ENCODE results near the gene KCNG2. TPM values are rescaled to one million over a fixed set of nuclear protein-coding genes. Genes with fewer than 3 reads are reported as not detected.

Gene KCNG2
- total RNA-seq, 2 experiments from 2014 or later, result not detected

GRCh38 chr18:79943608-79944125, 145.9 kb downstream of the KCNG2 start:
- Histone ChIP-seq H3K36me3 (ENCODE audit: insufficient read depth, low read length) (peaks cover 34% of the 10 kb centered on the region), H3K27me3 (ENCODE audit: control insufficient read depth in 1 of 2, insufficient read depth in 2 of 2, low read length in 2 of 2) (no peaks in the 10 kb centered on the region), H3K4me1 (ENCODE audit: insufficient read depth, low read length) (peaks cover 32% of the 10 kb centered on the region), H3K27ac (ENCODE audit: low read depth in 1 of 2, low read length in 2 of 2) (no peak overlapping the region), H3K4me3 (ENCODE audit: low read length) (no peak overlapping the region), H3K9me3 (ENCODE audit: control insufficient read depth in 1 of 2, insufficient read depth in 1 of 2, low read length in 2 of 2) (peaks cover 0 to 5% of the 10 kb centered on the region in 2 experiments)
- H3K9me3 Mint-ChIP-seq, result no peaks in the 10 kb centered on the region
- ATAC-seq (ENCODE audit: poor library complexity) (no peak), DNase-seq (no peak)
- H3K4me1 Mint-ChIP-seq (ENCODE audit: low read depth), result peaks cover 40% of the 10 kb centered on the region
- TF ChIP-seq, protein P1, sequence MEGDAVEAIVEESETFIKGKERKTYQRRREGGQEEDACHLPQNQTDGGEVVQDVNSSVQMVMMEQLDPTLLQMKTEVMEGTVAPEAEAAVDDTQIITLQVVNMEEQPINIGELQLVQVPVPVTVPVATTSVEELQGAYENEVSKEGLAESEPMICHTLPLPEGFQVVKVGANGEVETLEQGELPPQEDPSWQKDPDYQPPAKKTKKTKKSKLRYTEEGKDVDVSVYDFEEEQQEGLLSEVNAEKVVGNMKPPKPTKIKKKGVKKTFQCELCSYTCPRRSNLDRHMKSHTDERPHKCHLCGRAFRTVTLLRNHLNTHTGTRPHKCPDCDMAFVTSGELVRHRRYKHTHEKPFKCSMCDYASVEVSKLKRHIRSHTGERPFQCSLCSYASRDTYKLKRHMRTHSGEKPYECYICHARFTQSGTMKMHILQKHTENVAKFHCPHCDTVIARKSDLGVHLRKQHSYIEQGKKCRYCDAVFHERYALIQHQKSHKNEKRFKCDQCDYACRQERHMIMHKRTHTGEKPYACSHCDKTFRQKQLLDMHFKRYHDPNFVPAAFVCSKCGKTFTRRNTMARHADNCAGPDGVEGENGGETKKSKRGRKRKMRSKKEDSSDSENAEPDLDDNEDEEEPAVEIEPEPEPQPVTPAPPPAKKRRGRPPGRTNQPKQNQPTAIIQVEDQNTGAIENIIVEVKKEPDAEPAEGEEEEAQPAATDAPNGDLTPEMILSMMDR (IDR thresholded peaks at IDR 0.05), result no peak
- H3K27ac Mint-ChIP-seq, result no peak overlapping the region
- no peaks in the 10 kb centered on the region for H3K27me3 Mint-ChIP-seq
- H3K4me3 Mint-ChIP-seq, result no peak overlapping the region
- peaks cover 49% of the 10 kb centered on the region for H3K36me3 Mint-ChIP-seq (ENCODE audit: low read depth)
- CTCF ChIA-PET, result interaction anchor here (0.6 kb wide), 1 partner anchor 49 kb away, joined by 3 read pairs; no protein-coding TSS in a partner anchor
- intact Hi-C loops (cut with DNase I, micrococcal nuclease), result no loop called here
- POLR2A ChIA-PET, result no interaction called here

GRCh38 chr18:79944126-79944731, 146.5 kb downstream of the KCNG2 start:
- Mint-ChIP-seq H3K9me3 (no peaks in the 10 kb centered on the region), H3K27ac (peak overlapping the region; percentile 39), H3K4me3 (peak overlapping the region; percentile 38), H3K36me3 (ENCODE audit: low read depth) (peaks cover 43% of the 10 kb centered on the region), H3K27me3 (no peaks in the 10 kb centered on the region), H3K4me1 (ENCODE audit: low read depth) (peaks cover 43% of the 10 kb centered on the region)
- Histone ChIP-seq H3K36me3 (ENCODE audit: insufficient read depth, low read length) (peaks cover 34% of the 10 kb centered on the region), H3K4me1 (ENCODE audit: insufficient read depth, low read length) (peaks cover 37% of the 10 kb centered on the region), H3K27ac (ENCODE audit: low read depth in 1 of 2, low read length in 2 of 2) (no peak overlapping the region), H3K27me3 (ENCODE audit: control insufficient read depth in 1 of 2, insufficient read depth in 2 of 2, low read length in 2 of 2) (no peaks in the 10 kb centered on the region), H3K9me3 (ENCODE audit: control insufficient read depth in 1 of 2, insufficient read depth in 1 of 2, low read length in 2 of 2) (peaks cover 0 to 4% of the 10 kb centered on the region in 2 experiments), H3K4me3 (ENCODE audit: low read length) (no peak overlapping the region)
- CTCF ChIA-PET, result interaction anchor here (0.6 kb wide), 1 partner anchor 48 kb away, joined by 3 read pairs; no protein-coding TSS in a partner anchor
- POLR2A ChIA-PET, result no interaction called here
- ATAC-seq (ENCODE audit: poor library complexity) (peak; percentile 78), DNase-seq (peak in 2 of 14 experiments; percentile 18 to 34)
- TF ChIP-seq, protein P1 (IDR thresholded peaks at IDR 0.05), result no peak
- intact Hi-C loops (cut with DNase I, micrococcal nuclease), result no loop called here

DNA sequence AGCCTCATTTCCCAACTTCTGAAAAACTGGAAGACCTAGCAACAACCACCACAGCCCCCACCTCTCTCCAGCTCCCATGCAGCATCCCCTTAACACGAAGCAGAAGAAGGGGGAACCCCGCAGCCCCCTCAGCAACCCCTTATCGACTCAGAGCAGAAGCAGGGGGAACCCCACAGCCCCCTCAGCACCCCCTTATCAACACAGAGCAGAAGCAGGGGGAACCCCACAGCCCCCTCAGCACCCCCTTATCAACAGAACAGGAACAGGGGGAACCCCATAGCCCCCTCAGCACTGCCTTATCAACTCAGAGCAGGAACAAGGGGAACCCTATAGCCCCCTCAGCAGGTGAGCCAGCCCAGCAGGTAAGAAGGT, 147.0 kb downstream of the KCNG2 start:
- DNase-seq (no peak), ATAC-seq (ENCODE audit: poor library complexity) (no peak)
- intact Hi-C loops (cut with DNase I, micrococcal nuclease), result no loop called here
- Mint-ChIP-seq H3K27ac (peak overlapping the region; percentile 39), H3K4me3 (peak overlapping the region; percentile 38), H3K36me3 (ENCODE audit: low read depth) (peaks cover 42% of the 10 kb centered on the region), H3K27me3 (no peaks in the 10 kb centered on the region), H3K4me1 (ENCODE audit: low read depth) (peaks cover 43% of the 10 kb centered on the region), H3K9me3 (no peaks in the 10 kb centered on the region)
- H3K27me3 ChIP-seq (ENCODE audit: control insufficient read depth in 1 of 2, insufficient read depth in 2 of 2, low read length in 2 of 2), result no peaks in the 10 kb centered on the region
- no peak overlapping the region for H3K4me3 ChIP-seq (ENCODE audit: low read length)
- peaks cover 42% of the 10 kb centered on the region for H3K4me1 ChIP-seq (ENCODE audit: insufficient read depth, low read length)
- POLR2A ChIA-PET, result no interaction called here
- H3K36me3 ChIP-seq (ENCODE audit: insufficient read depth, low read length), result peaks cover 33% of the 10 kb centered on the region
- H3K27ac ChIP-seq (ENCODE audit: low read depth in 1 of 2, low read length in 2 of 2), result no peak overlapping the region
- TF ChIP-seq, protein P1 (IDR thresholded peaks at IDR 0.05), result no peak
- CTCF ChIA-PET, result no interaction called here
- H3K9me3 ChIP-seq (ENCODE audit: control insufficient read depth in 1 of 2, insufficient read depth in 1 of 2, low read length in 2 of 2), result peaks cover 0 to 4% of the 10 kb centered on the region in 2 experiments

Data from CD4-positive, alpha-beta T cell (primary cell).